Type B pancreatic cell (in vitro differentiated cells): ENCODE measurements around the gene CCT7. TPM values are rescaled to one million over a fixed set of nuclear protein-coding genes. Genes with fewer than 3 reads are reported as not detected.

Source experiments
- DNase-seq: peaks from one replicate; pipeline ENCODE4 v3.0.0; 2021; ENCODE audit warnings: mixed read lengths; ENCODE audit not compliant: unreplicated experiment; ENCODE audit errors: extremely low spot score
- H3K27ac Mint-ChIP-seq: 2 replicates; pipeline ENCODE4 v1.8.0; 2021; ENCODE audit warnings: mild to moderate bottlenecking, mixed read lengths
- H3K27me3 Mint-ChIP-seq: 2 replicates; pipeline ENCODE4 v1.8.0; 2021; ENCODE audit warnings: mixed read lengths
- H3K36me3 Mint-ChIP-seq: 2 replicates; pipeline ENCODE4 v1.8.0; 2021; ENCODE audit warnings: mixed read lengths
- H3K4me1 Mint-ChIP-seq: one replicate; pipeline ENCODE4 v1.8.0; 2021; ENCODE audit warnings: mixed read lengths; ENCODE audit not compliant: unreplicated experiment
- H3K4me3 Mint-ChIP-seq: 2 replicates; pipeline ENCODE4 v1.8.0; 2021; ENCODE audit warnings: mild to moderate bottlenecking, mixed read lengths
- H3K9me3 Mint-ChIP-seq: 2 replicates; pipeline ENCODE4 v1.8.0; 2021; ENCODE audit warnings: mixed read lengths
- CTCF ChIP-seq: fragments of 200-600 bp; sonication (generic); conservative IDR thresholded peaks from 2 replicates; pipeline ENCODE4 v1.5.0; 2021; ENCODE audit warnings: antibody characterized with exemption, mild to moderate bottlenecking
- total RNA-seq: library from RNA; stranded (reverse); gene quantifications from 2 replicates; pipeline ENCODE4 v1.2.1, GENCODE V29; 2021; ENCODE audit warnings: low replicate concordance

The CCT7 gene
- total RNA-seq, 1 donor from 2014 or later = 300 TPM

- no peaks in the 10 kb centered on the region for H3K9me3 Mint-ChIP-seq
- DNase-seq = no peak
- H3K27me3 Mint-ChIP-seq = no peaks in the 10 kb centered on the region
- no peak for TF ChIP-seq CTCF
- no peaks in the 10 kb centered on the region for H3K4me1 Mint-ChIP-seq
- H3K27ac Mint-ChIP-seq = no peak overlapping the region
- H3K4me3 Mint-ChIP-seq = no peak overlapping the region
- H3K36me3 Mint-ChIP-seq = peaks cover 10% of the 10 kb centered on the region
These were observed 22.9 kb downstream of the CCT7 start for GRCh38 chr2:73257021-73257420.

- no peaks in the 10 kb centered on the region for H3K4me1 Mint-ChIP-seq
- H3K9me3 Mint-ChIP-seq = no peaks in the 10 kb centered on the region
- H3K27me3 Mint-ChIP-seq = no peaks in the 10 kb centered on the region
- no peak for TF ChIP-seq CTCF
- no peak for DNase-seq
- H3K36me3 Mint-ChIP-seq = peaks cover 8% of the 10 kb centered on the region
- H3K27ac Mint-ChIP-seq = no peak overlapping the region
- H3K4me3 Mint-ChIP-seq = no peak overlapping the region
These were observed 23.5 kb downstream of the CCT7 start for GRCh38 chr2:73257425-73258125.

DNA sequence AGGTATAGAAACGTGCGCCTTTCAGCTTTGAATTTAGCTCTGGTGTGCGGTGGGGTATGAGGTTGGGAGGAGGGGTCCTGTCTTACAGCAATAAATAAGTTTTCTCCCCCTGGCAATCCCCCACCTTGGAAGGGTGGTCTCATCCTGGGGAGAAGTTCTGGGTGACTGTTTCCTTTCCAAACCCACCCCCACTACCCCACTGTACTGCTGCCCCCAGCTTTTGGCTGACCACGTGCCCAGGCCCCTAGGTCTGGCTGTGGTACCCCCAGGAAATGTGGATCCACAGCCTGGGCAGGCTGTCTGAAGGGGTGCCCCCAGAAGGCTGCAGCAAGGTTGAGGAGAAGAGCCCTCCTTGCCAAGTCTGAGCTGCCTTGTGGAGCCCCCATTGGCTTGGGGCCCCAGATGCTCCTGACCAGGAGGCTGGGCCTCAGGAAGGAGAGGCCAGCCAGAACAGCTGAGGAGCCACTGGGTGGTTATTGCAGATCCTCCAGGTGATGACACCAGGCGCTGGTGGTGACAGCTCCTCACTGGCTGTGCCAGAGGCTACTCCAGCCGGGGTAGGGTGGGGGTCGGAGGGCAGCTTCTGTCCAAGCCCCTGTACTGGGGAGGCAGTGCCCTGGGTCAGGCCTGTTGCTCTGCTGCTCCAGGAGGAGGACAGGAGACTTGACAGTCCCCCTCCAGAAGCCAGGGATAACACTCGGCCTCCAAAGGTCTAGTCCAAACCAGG lies 24.2 kb downstream of the CCT7 start:
- DNase-seq = no peak
- peaks cover 6% of the 10 kb centered on the region for H3K36me3 Mint-ChIP-seq
- H3K4me1 Mint-ChIP-seq = no peaks in the 10 kb centered on the region
- no peak overlapping the region for H3K27ac Mint-ChIP-seq
- H3K4me3 Mint-ChIP-seq = no peak overlapping the region
- H3K27me3 Mint-ChIP-seq = no peaks in the 10 kb centered on the region
- H3K9me3 Mint-ChIP-seq = no peaks in the 10 kb centered on the region
- TF ChIP-seq CTCF = no peak

- TF ChIP-seq CTCF = no peak
- Mint-ChIP-seq H3K9me3 (no peaks in the 10 kb centered on the region), H3K27ac (no peak overlapping the region), H3K27me3 (no peaks in the 10 kb centered on the region), H3K36me3 (peaks cover 4% of the 10 kb centered on the region), H3K4me1 (no peaks in the 10 kb centered on the region), H3K4me3 (no peak overlapping the region)
- DNase-seq = no peak
These were observed 24.8 kb downstream of the CCT7 start for GRCh38 chr2:73258913-73259215.

DNA sequence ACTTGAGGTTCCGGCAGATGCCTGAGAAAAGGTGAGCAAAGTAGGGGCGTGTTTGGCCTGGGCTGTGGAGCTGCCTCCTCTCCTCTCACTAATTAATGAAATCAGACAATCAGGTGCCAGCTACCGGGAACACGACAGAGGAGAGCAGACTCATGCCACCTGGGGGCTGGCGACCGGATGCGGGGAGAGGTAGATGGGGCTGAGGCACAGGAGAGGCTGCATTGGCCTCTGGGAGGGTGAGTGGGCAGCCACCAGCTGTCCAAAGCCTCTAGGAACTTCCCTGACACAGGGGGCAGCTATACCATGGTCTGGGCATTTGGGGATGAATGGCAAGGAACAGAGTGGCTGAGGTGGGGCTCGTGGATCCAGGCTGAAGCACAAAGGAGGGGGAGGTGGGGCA lies 25.2 kb downstream of the CCT7 start:
- no peaks in the 10 kb centered on the region for H3K27me3 Mint-ChIP-seq
- H3K4me1 Mint-ChIP-seq = no peaks in the 10 kb centered on the region
- DNase-seq = no peak
- H3K9me3 Mint-ChIP-seq = no peaks in the 10 kb centered on the region
- no peak for TF ChIP-seq CTCF
- no peak overlapping the region for H3K27ac Mint-ChIP-seq
- H3K36me3 Mint-ChIP-seq = peaks cover 3% of the 10 kb centered on the region
- H3K4me3 Mint-ChIP-seq = no peak overlapping the region
